ENCODE measurements around the gene LTA4H. TPM values are rescaled to one million over a fixed set of nuclear protein-coding genes. Genes with fewer than 3 reads are reported as not detected.

The LTA4H gene
- total RNA-seq, 1 experiment from 2014 or later: 118 TPM

DNA sequence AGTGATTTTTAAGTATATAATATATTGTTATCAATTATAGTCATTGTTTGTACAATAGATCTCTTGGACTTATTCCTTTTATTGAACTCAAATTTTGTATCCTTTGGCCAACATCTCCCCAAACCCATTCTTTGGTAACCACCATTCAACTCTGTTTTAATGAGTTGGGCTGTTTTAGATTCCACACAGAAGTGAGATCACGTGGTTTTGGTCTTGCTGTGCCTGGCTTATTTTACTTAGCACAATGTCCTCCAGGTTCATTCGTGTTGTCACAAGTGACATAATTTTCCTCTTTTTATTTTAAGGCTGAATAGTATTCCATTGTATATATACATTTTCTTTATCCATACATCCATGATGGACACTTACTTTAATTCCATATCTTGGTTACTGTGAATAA is 40.2 kb upstream of the LTA4H start:
- peaks cover 49% of the 10 kb centered on the region for H3K4me1 ChIP-seq (replicated peaks; ENCODE audit: insufficient read depth)
- CTCF ChIA-PET: no interaction called here
- no peaks in the 10 kb centered on the region for H3K9me2 ChIP-seq (ENCODE audit: insufficient read depth)
- intact Hi-C loops (cut with micrococcal nuclease; ENCODE audit: unreplicated experiment): no loop called here
- H4K20me1 ChIP-seq (ENCODE audit: insufficient read depth): no peaks in the 10 kb centered on the region
- POLR2A ChIA-PET (ENCODE audit: unreplicated experiment): no interaction called here
- H3K4me2 ChIP-seq: no peak overlapping the region
- no peaks in the 10 kb centered on the region for H3K27me3 ChIP-seq (ENCODE audit: insufficient read depth, low read depth)
- H3K9me3 ChIP-seq (ENCODE audit: insufficient read depth, low read depth): no peaks in the 10 kb centered on the region
- BruUV-seq (replicated peaks): no TSS peak
- no peak for DNase-seq
- H3F3A ChIP-seq (ENCODE audit: insufficient read depth, low read depth): peaks cover 36% of the 10 kb centered on the region
- H3K27ac ChIP-seq: peak overlapping the region; percentile 95
- H3K4me3 ChIP-seq: no peak overlapping the region
- no peaks in the 10 kb centered on the region for H3K36me3 ChIP-seq (ENCODE audit: low read depth)
- no peaks in the 10 kb centered on the region for H3K79me2 ChIP-seq (ENCODE audit: low read depth)
- TF ChIP-seq, protein P1, sequence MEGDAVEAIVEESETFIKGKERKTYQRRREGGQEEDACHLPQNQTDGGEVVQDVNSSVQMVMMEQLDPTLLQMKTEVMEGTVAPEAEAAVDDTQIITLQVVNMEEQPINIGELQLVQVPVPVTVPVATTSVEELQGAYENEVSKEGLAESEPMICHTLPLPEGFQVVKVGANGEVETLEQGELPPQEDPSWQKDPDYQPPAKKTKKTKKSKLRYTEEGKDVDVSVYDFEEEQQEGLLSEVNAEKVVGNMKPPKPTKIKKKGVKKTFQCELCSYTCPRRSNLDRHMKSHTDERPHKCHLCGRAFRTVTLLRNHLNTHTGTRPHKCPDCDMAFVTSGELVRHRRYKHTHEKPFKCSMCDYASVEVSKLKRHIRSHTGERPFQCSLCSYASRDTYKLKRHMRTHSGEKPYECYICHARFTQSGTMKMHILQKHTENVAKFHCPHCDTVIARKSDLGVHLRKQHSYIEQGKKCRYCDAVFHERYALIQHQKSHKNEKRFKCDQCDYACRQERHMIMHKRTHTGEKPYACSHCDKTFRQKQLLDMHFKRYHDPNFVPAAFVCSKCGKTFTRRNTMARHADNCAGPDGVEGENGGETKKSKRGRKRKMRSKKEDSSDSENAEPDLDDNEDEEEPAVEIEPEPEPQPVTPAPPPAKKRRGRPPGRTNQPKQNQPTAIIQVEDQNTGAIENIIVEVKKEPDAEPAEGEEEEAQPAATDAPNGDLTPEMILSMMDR (conservative IDR thresholded peaks at IDR 0.05): no peak
- no peak for TF ChIP-seq EZH2 (IDR thresholded peaks at IDR 0.05; ENCODE audit: low read depth)
- H2AFZ ChIP-seq: no peak overlapping the region

DNA sequence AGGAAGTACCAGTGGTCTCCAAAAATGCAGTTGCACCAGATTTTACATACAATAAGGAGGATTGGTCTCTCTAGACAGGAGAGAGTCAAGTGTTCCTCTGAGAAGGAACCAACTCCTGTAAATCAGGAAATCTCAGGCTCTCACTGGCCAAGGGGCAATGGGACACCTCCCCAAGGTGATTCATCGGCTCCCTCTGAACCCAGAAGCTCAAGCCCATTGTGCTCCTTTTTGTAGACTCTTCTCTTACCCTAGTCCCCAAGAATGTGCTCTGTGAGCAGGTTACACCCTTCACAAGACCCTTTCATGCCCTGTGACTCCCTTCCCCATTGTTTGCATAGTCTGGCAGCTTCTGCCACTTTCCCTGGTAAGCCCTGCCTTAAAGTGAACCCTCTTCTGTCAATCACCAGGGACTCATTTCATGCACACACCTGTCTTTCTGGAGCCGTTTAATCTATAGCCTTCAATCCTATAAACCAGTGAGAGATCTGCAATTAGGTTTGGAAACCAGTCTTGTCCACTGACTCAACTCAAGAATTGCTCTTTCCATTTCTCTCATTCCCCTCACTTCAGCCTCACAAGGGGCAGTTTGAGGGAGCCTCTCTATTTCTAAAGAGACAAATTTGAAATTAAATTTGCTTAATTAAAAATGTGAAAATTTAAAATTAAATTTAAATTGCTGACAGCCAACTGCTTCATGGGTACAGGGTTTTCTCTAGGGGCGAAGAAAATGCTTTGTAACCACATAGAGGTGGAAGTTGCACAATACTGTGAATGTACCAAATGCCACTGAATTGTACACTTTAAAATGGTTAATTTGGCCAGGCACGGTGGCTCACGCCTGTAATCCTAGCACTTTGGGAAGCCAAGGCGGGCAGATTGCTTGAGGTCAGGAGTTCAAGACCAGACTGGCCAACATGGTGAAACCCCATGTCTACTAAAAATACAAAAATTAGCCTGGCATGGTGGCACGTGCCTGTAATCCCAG is 38.3 kb upstream of the LTA4H start:
- Histone ChIP-seq H3K9me2 (ENCODE audit: insufficient read depth) (no peaks in the 10 kb centered on the region), H4K20me1 (ENCODE audit: insufficient read depth) (no peaks in the 10 kb centered on the region), H2AFZ (no peak overlapping the region), H3F3A (ENCODE audit: insufficient read depth, low read depth) (peaks cover 43% of the 10 kb centered on the region), H3K4me1 (replicated peaks; ENCODE audit: insufficient read depth) (peaks cover 62% of the 10 kb centered on the region), H3K27ac (peak overlapping the region; percentile 95), H3K36me3 (ENCODE audit: low read depth) (no peaks in the 10 kb centered on the region), H3K79me2 (ENCODE audit: low read depth) (no peaks in the 10 kb centered on the region), H3K9me3 (ENCODE audit: insufficient read depth, low read depth) (no peaks in the 10 kb centered on the region), H3K4me2 (peak overlapping the region; percentile 71), H3K4me3 (peak overlapping the region; percentile 19; the same call in 1 of the 2 replicates), H3K27me3 (ENCODE audit: insufficient read depth, low read depth) (no peaks in the 10 kb centered on the region)
- peak; percentile 86 to 100 for DNase-seq
- intact Hi-C loops (cut with micrococcal nuclease; ENCODE audit: unreplicated experiment): loop anchor here (1.0 kb wide), 3 partner anchors 21 to 146 kb away; no protein-coding TSS in a partner anchor
- ChIA-PET CTCF (interaction anchor here (0.6 to 1.7 kb wide), 4 partner anchors 11 to 146 kb away, joined by 4 to 16 read pairs (median 4); no protein-coding TSS in a partner anchor), POLR2A (ENCODE audit: unreplicated experiment) (interaction anchor here (0.5 to 1.2 kb wide), 7 partner anchors 9 to 346 kb away, joined by 3 to 9 read pairs (median 4); partner anchors contain the start of gene LTA4H)
- BruUV-seq (replicated peaks): no TSS peak
- TF ChIP-seq, protein P1 (conservative IDR thresholded peaks at IDR 0.05): 0 out of 2 replicates have a peak, but pooled peaks have one; percentile 5
- TF ChIP-seq EZH2 (IDR thresholded peaks at IDR 0.05; ENCODE audit: low read depth): no peak

DNA sequence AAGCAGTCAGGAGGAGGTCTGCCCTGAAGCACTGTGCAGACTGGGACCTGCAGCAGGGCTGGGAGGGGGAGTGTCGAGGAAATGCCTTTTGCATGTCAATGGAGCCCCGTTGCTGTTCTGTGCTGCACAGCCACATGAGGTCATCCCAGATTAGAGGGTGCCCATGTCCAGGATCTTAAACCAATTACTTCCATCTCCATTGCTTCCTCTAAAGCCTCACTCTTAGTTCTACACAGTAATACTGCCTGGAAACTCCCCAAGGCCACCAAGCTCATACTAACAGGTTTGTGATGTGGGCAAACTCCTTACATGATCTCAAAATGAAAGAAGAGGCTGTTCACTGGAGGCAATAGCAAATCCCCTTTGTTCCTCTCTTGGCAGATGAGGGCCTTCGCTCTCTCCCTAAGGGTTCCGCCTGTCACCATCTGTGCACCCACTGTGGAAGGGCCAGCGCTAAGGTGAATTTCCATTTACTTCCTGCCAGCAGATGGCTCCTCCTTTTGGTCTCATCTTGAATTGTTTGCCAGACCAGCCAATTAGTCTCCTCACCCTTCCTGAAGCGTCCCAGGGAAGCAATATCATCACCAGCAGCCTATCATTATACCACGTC is 35.4 kb upstream of the LTA4H start:
- POLR2A ChIA-PET (ENCODE audit: unreplicated experiment): interaction anchor here (0.5 kb wide), 1 partner anchor 422 kb away, joined by 3 read pairs; no protein-coding TSS in a partner anchor
- H3K4me1 ChIP-seq (replicated peaks; ENCODE audit: insufficient read depth): peaks cover 71% of the 10 kb centered on the region
- no TSS peak for BruUV-seq (replicated peaks)
- H3F3A ChIP-seq (ENCODE audit: insufficient read depth, low read depth): peaks cover 51% of the 10 kb centered on the region
- no peak overlapping the region; the same call in 1 of the 2 replicates for H2AFZ ChIP-seq
- H3K27ac ChIP-seq: peak overlapping the region; percentile 47
- TF ChIP-seq EZH2 (IDR thresholded peaks at IDR 0.05; ENCODE audit: low read depth): no peak
- TF ChIP-seq, protein P1 (conservative IDR thresholded peaks at IDR 0.05): no peak
- peak; percentile 53 to 72 for DNase-seq
- H3K36me3 ChIP-seq (ENCODE audit: low read depth): no peaks in the 10 kb centered on the region
- CTCF ChIA-PET: interaction anchor here (1.0 kb wide), 1 partner anchor 145 kb away, joined by 3 read pairs; no protein-coding TSS in a partner anchor
- no peaks in the 10 kb centered on the region for H3K9me2 ChIP-seq (ENCODE audit: insufficient read depth)
- H3K9me3 ChIP-seq (ENCODE audit: insufficient read depth, low read depth): no peaks in the 10 kb centered on the region
- H3K4me3 ChIP-seq: 0 out of 2 replicates have a peak overlapping the region, but pooled peaks have one; percentile 5
- H3K27me3 ChIP-seq (ENCODE audit: insufficient read depth, low read depth): no peaks in the 10 kb centered on the region
- intact Hi-C loops (cut with micrococcal nuclease; ENCODE audit: unreplicated experiment): no loop called here
- H3K4me2 ChIP-seq: peak overlapping the region; percentile 54
- H4K20me1 ChIP-seq (ENCODE audit: insufficient read depth): no peaks in the 10 kb centered on the region
- no peaks in the 10 kb centered on the region for H3K79me2 ChIP-seq (ENCODE audit: low read depth)

Measured in PC-9 (cell line).